CD4-positive, alpha-beta T cell treated with Interleukin-6 for 4 hours (primary cell): ENCODE measurements around the gene FOXC1.

Source experiments
- DNase-seq: peaks from one replicate; pipeline ENCODE4 v3.0.0-alpha.2; 2020; ENCODE audit warnings: mixed read lengths

Gene FOXC1

DNA sequence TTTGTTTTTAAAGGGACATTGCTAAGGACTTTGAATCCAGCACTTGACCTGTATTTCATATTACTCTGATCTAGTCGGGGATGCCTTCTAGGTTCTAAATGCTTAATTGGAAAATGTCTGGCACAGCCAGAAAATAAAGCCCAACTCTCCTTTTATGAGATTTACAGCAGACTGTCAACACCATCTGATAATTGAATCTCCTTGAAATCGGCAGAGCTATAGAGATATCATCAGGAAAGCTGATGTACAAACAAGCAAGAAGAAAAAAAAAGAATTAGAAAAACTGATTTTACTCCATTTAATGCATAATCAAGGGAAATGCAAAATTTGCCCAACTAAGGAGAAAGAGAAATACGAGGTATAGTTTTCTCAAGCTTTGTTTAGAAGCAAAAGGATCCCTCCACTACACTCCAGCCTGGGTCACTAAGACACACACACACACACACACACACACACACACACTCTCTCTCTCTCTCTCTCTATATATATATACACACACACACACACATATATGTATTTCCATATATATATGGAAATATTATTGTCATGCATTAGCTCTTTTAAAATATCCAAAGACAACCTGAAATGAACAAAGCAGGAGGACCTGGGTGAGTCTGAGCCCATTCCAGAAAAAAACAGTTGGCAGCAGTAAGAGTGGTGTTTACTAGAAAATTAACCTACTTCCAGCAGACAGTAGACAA, 9.5 kb upstream of the FOXC1 start:
- no peak for DNase-seq

GRCh38 chr6:1600764-1601157, 9.0 kb upstream of the FOXC1 start:
- DNase-seq: no peak

- no peak for DNase-seq
Observed at GRCh38 chr6:1601158-1602048, 8.3 kb upstream of the FOXC1 start.

DNA sequence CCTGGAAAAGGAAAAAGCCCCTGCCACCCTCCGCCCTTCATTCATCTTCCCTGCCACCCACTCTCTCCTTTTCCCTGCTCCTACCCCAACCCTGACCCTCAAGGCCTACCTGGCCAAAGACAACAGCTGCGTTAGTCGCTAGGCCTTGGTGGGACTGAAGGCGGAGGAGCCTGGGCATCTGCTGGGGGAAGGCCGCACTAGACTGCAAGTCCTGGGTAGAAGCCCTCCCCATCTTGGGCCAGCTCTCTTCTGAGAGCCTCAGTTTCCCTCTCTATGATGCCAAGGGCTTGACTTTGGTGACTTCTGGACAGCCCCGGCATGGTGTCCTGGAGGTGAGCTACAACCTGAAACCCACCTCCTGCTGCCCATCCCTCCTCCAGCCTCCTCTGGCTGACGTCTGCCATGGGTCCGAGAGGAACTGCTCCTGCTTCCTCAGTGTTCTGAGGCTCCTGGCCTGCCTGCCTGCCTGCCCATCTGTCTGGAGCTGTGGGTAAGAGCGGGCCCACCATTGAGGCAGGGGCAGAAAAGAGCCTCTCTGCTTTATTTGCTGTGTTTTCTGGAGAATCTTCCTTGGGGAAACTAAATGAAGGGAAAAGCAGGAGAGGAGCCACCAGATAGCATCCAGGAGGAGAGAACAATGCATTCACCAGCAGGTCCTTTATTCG, 7.5 kb upstream of the FOXC1 start:
- DNase-seq: no peak

- DNase-seq: no peak
Observed at GRCh38 chr6:1603708-1604107, 6.0 kb upstream of the FOXC1 start.

- peak; percentile 70 for DNase-seq
Observed at GRCh38 chr6:1604158-1605003, 5.3 kb upstream of the FOXC1 start.

DNA sequence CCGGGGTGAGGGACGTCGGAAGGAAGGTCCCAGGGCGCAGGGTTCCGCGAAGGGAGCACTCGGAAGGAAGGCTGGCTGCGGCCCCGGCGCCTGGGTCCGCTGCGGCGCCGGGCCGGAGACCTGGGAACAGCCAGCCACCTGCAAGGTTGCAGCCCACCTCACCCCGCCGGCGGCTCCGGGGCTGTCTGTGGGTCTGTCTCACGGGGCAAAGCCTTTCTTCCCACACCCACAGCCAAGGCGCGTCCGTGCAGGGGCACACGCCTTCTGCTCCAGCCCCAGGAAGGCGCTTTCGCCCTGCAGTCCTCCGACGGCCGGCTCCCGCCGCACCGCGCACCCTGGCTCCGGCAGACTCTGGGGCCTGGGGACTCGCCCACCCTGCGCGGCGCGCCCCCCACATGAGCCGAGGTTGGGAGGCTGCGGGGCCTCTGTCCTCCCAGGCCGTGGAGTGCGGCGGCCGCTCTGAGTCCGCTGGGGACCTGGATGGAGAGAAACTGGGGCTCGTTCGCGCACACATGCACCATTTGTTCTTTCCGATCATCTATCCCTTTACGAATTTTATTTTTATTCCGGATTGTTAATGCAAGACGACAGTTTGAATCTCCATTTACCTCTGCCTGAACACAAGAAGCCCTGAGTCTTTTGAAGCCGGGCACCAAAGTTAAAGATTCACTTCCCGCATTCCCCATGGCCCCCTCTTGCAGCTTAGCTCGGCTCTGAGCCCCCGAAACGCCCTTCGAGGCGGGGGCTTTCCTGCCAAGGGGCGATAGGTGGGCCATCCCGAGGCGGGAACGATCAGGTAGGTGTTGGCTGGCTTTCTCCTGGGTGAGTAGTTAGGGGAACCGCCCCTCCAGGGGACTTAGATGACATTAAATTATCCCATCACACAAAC, 4.5 kb upstream of the FOXC1 start:
- DNase-seq: no peak

DNA sequence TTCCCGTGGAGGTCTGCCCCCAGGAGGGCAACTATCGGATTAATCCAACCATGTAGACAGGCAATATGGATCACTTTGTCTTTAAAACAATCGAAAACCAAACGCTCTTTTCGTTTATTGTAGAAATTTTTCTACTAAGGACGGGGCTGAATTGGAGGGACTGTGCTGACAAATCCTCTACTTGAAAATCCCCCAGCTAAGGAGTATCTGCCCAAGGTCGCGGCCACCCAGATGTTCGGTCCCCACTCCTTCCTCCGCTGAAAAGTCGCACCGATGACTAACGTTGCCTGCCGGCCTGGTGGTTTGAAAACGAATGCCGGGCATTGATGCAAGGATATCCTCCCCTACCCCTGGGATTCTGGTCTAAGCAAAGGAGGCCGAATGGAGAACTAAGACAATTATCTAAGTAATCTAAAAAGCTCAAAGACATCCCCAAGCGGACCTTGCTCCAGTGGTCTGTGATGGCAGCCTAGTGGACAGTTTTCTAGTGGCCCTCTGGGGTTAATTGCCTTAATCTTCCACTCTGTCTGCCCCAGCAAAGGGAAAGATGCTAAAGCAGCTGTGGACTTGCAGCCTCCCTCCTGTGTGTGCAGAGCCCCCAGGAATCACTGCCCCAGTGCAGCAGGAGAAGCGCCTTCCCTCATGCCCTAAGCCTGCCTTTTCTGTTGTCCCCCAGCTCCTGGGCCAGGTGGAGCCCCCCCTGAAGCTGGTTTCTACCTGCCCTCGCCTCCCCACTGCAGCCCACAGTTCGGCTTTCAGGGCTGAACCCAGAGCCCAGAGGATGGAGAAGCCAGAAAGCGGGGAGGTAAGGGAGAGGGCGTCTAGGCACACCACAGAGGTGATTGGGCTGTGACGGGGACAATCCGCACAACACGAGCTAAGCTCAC, 3.6 kb upstream of the FOXC1 start:
- DNase-seq: no peak

- DNase-seq: no peak
Observed at GRCh38 chr6:1606780-1607515, 2.8 kb upstream of the FOXC1 start.

DNA sequence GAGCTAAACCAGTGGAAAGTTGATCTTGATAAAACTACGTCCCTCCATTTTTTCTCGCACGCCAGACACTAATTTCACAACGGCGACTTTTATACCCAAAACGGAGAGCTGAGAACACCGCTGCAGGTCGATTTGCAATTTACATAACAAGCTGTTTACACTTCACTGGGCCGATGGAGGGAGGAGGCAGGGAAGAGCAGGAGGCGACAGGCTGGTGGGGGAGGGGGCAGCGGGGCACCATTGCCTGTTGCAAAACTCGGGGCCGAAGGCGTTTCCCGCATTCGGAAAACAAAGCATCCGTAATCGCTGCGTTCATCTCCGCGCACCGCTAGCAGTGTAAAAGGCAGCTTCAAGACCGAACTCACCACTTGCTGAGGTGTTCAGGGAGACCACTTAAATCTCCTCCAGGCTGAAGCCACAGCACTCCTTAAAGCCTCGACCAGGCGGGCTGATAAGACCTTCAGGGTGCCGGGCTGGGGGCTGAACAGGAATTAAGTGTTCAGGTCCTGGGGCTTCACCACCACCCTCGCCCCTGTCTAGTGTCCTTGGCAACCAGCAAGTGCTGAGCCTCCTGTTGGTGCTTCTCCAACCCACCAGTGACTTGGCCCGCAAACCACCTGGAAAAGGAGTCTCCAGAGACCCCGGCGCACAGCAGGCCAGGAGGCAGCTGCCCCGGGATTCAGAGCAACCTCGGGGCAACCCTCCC, 2.0 kb upstream of the FOXC1 start:
- DNase-seq: no peak

DNA sequence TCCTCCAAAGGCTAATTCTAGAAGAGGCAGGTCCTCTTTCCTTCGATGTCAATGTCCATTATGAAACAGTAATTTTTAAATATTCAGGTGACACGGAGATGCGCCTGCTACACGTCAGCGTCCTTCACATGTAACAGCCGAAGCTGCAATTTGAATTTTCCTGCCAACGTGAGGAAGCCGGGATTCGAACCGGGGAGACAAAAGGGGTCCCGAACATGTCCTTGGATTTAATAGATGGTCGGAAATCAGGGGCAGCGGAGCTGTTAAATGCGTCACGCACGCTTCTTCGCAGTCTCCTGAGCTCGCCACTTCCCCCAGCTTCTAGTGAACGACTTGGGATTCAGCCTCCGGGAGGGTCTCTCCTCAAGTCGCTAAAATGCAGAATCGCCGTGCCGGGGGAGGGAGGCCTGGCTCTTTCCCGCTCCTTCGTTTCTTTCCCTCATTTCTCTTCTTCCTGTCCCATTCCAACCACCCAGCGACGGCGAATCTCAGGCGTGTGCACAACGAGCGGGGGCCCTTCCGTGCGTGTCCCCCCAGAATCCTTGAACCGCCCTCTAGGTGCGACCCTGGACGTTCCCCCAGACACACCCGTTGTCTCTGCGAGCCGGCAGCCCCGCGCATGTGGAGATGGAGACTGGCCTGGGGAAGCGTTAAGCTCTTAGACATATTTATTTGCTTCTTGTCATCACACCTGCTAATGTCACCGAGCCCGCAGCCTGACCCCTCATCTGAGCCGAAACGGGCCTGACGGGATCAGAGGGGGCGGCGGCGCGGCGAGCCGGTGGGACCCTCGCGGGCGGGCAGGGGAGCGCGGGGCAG, 1.3 kb upstream of the FOXC1 start:
- DNase-seq: no peak

GRCh38 chr6:1609041-1609647, 571 bp upstream of the FOXC1 start:
- no peak for DNase-seq

- peak; percentile 21 for DNase-seq
Observed at GRCh38 chr6:1610497-1611321, 994 bp downstream of the FOXC1 start.

GRCh38 chr6:1611322-1611571, 1.5 kb downstream of the FOXC1 start:
- DNase-seq: no peak

- no peak for DNase-seq
Observed at GRCh38 chr6:1611572-1612298, 2.0 kb downstream of the FOXC1 start.

- no peak for DNase-seq
Observed at GRCh38 chr6:1612299-1612973, 2.7 kb downstream of the FOXC1 start.
